Effector memory CD4-positive, alpha-beta T cell (primary cell): ENCODE results near the gene SPOCK2.
"Not testable (repeated sequence)": the region's sequence is repeated elsewhere in the genome, so short reads cannot be mapped to it uniquely, and the experiment has no call there.

ENCODE experiments used
- DNase-seq, 3 donors: peaks; one replicate each; pipeline ENCODE4 v3.0.0-alpha.2; 2020
- H3K27ac ChIP-seq: 2 replicates; pipeline ENCODE4 v1.7.0; 2013; ENCODE audit warnings: mild to moderate bottlenecking, low read length, moderate library complexity; ENCODE audit not compliant: insufficient read depth, poor library complexity, severe bottlenecking
- H3K27me3 ChIP-seq: replicated peaks from 2 replicates; pipeline ENCODE4 v1.7.0; 2013; ENCODE audit warnings: mild to moderate bottlenecking, low read length; ENCODE audit not compliant: insufficient read depth, control insufficient read depth, poor library complexity, severe bottlenecking
- H3K36me3 ChIP-seq: 2 replicates; pipeline ENCODE4 v1.7.0; 2013; ENCODE audit warnings: mild to moderate bottlenecking, low read length, moderate library complexity; ENCODE audit not compliant: control insufficient read depth, insufficient read depth
- H3K4me1 ChIP-seq: 2 replicates; pipeline ENCODE4 v1.7.0; 2013; ENCODE audit warnings: low read length, mild to moderate bottlenecking; ENCODE audit not compliant: control insufficient read depth, insufficient read depth, poor library complexity, severe bottlenecking
- H3K4me3 ChIP-seq: 2 replicates; pipeline ENCODE4 v1.7.0; 2013; ENCODE audit warnings: low read length, low read depth, mild to moderate bottlenecking; ENCODE audit not compliant: insufficient read depth, poor library complexity, severe bottlenecking
- H3K9me3 ChIP-seq: 2 replicates; pipeline ENCODE4 v1.7.0; 2013; ENCODE audit warnings: mild to moderate bottlenecking, low read length, moderate library complexity; ENCODE audit not compliant: control insufficient read depth

The SPOCK2 gene

GRCh38 chr10:72108830-72109635 is 20.7 kb upstream of the SPOCK2 start:
- peak overlapping the region; percentile 64 for H3K27ac ChIP-seq
- peaks cover 31% of the 10 kb centered on the region for H3K4me1 ChIP-seq
- H3K4me3 ChIP-seq, result peak overlapping the region; percentile 8
- H3K27me3 ChIP-seq, result no peaks in the 10 kb centered on the region
- no peaks in the 10 kb centered on the region for H3K9me3 ChIP-seq
- no peak for DNase-seq
- H3K36me3 ChIP-seq, result no peaks in the 10 kb centered on the region

GRCh38 chr10:72108004-72108370 is 19.6 kb upstream of the SPOCK2 start:
- not testable (repeated sequence) for H3K36me3 ChIP-seq, H3K4me3 ChIP-seq, DNase-seq, H3K9me3 ChIP-seq, H3K27me3 ChIP-seq
- Histone ChIP-seq H3K27ac (peak overlapping the region; percentile 64), H3K4me1 (peaks cover 37% of the 10 kb centered on the region)

- peak overlapping the region; percentile 4 for H3K4me3 ChIP-seq
- peak in 1 of 3 donors; percentile 31 for DNase-seq
- peaks cover 37% of the 10 kb centered on the region for H3K4me1 ChIP-seq
- no peaks in the 10 kb centered on the region for H3K9me3 ChIP-seq
- H3K27me3 ChIP-seq, result no peaks in the 10 kb centered on the region
- H3K36me3 ChIP-seq, result no peaks in the 10 kb centered on the region
- H3K27ac ChIP-seq, result peak overlapping the region; percentile 64
Measured at GRCh38 chr10:72107325-72108003, 19.1 kb upstream of the SPOCK2 start.

- Histone ChIP-seq H3K4me3 (peak overlapping the region; percentile 4), H3K36me3 (no peaks in the 10 kb centered on the region), H3K9me3 (no peaks in the 10 kb centered on the region), H3K27ac (peak overlapping the region; percentile 64), H3K4me1 (peaks cover 37% of the 10 kb centered on the region), H3K27me3 (no peaks in the 10 kb centered on the region)
- DNase-seq, result no peak
Measured at GRCh38 chr10:72106896-72107295, 18.5 kb upstream of the SPOCK2 start.

GRCh38 chr10:72106154-72106849 is 18.0 kb upstream of the SPOCK2 start:
- DNase-seq, result no peak
- Histone ChIP-seq H3K27ac (peak overlapping the region; percentile 64), H3K9me3 (no peaks in the 10 kb centered on the region), H3K4me3 (peak overlapping the region; percentile 4), H3K36me3 (no peaks in the 10 kb centered on the region), H3K27me3 (no peaks in the 10 kb centered on the region), H3K4me1 (peaks cover 37% of the 10 kb centered on the region)

GRCh38 chr10:72105710-72106109 is 17.4 kb upstream of the SPOCK2 start:
- no peaks in the 10 kb centered on the region for H3K27me3 ChIP-seq
- no peaks in the 10 kb centered on the region for H3K9me3 ChIP-seq
- H3K4me1 ChIP-seq, result peaks cover 37% of the 10 kb centered on the region

GRCh38 chr10:72105098-72105475 is 16.7 kb upstream of the SPOCK2 start:
- H3K36me3 ChIP-seq, result no peaks in the 10 kb centered on the region
- no peaks in the 10 kb centered on the region for H3K9me3 ChIP-seq
- no peak overlapping the region for H3K27ac ChIP-seq
- DNase-seq, result no peak
- H3K27me3 ChIP-seq, result no peaks in the 10 kb centered on the region
- H3K4me1 ChIP-seq, result peaks cover 36% of the 10 kb centered on the region
- H3K4me3 ChIP-seq, result no peak overlapping the region

More at GRCh38 chr10:72105710-72106109, 17.4 kb upstream of the SPOCK2 start:
- Histone ChIP-seq H3K27ac (peak overlapping the region; percentile 4), H3K4me3 (no peak overlapping the region), H3K36me3 (no peaks in the 10 kb centered on the region)
- DNase-seq, result no peak

GRCh38 chr10:72104472-72105097 is 16.2 kb upstream of the SPOCK2 start:
- Histone ChIP-seq H3K36me3 (no peaks in the 10 kb centered on the region), H3K4me1 (peaks cover 31% of the 10 kb centered on the region), H3K9me3 (no peaks in the 10 kb centered on the region), H3K27me3 (no peaks in the 10 kb centered on the region), H3K4me3 (no peak overlapping the region), H3K27ac (no peak overlapping the region)
- no peak for DNase-seq

- no peak overlapping the region for H3K4me3 ChIP-seq
- H3K27ac ChIP-seq, result no peak overlapping the region
- no peak for DNase-seq
- H3K27me3 ChIP-seq, result no peaks in the 10 kb centered on the region
- H3K9me3 ChIP-seq, result no peaks in the 10 kb centered on the region
- H3K4me1 ChIP-seq, result peaks cover 9% of the 10 kb centered on the region
- H3K36me3 ChIP-seq, result no peaks in the 10 kb centered on the region
Measured at GRCh38 chr10:72099600-72099921, 11.2 kb upstream of the SPOCK2 start.
